GM18498 (cell line): ENCODE data around the gene EFHD1.
"Not testable (repeated sequence)": the region's sequence is repeated elsewhere in the genome, so short reads cannot be mapped to it uniquely, and the experiment has no call there.

Experiments
- ATAC-seq: cut with Tn5 transposase; IDR thresholded peaks from one replicate; pipeline ENCODE4 v1.9.1; 2021; ENCODE audit warnings: mild to moderate bottlenecking, moderate library complexity; ENCODE audit not compliant: unreplicated experiment

Gene EFHD1

GRCh38 chr2:232645061-232645460 is 11.7 kb downstream of the EFHD1 start:
- ATAC-seq: no peak

GRCh38 chr2:232646726-232647125 is 13.3 kb downstream of the EFHD1 start:
- no peak for ATAC-seq

- no peak for ATAC-seq
Measured at GRCh38 chr2:232647261-232647660, 13.9 kb downstream of the EFHD1 start.

GRCh38 chr2:232649033-232649432 is 15.6 kb downstream of the EFHD1 start:
- no peak for ATAC-seq

GRCh38 chr2:232652505-232652851 is 19.1 kb downstream of the EFHD1 start:
- ATAC-seq: no peak

GRCh38 chr2:232653441-232653840 is 20.0 kb downstream of the EFHD1 start:
- no peak for ATAC-seq

- no peak for ATAC-seq
Measured at GRCh38 chr2:232655392-232655791, 22.0 kb downstream of the EFHD1 start.

GRCh38 chr2:232658217-232658785 is 24.9 kb downstream of the EFHD1 start:
- no peak for ATAC-seq

GRCh38 chr2:232659359-232659758 is 26.0 kb downstream of the EFHD1 start:
- no peak for ATAC-seq

- ATAC-seq: no peak
Measured at GRCh38 chr2:232662486-232663260, 29.3 kb downstream of the EFHD1 start.

GRCh38 chr2:232666051-232666805 is 32.8 kb downstream of the EFHD1 start:
- ATAC-seq: no peak

- no peak for ATAC-seq
Measured at GRCh38 chr2:232667989-232668583, 34.7 kb downstream of the EFHD1 start.

- no peak for ATAC-seq
Measured at GRCh38 chr2:232668805-232669444, 35.5 kb downstream of the EFHD1 start.

GRCh38 chr2:232672588-232672987 is 39.2 kb downstream of the EFHD1 start:
- no peak for ATAC-seq

GRCh38 chr2:232674491-232674890 is 41.1 kb downstream of the EFHD1 start:
- ATAC-seq: no peak

GRCh38 chr2:232675381-232675780 is 42.0 kb downstream of the EFHD1 start:
- no peak for ATAC-seq

- no peak for ATAC-seq
Measured at GRCh38 chr2:232680006-232680405, 46.6 kb downstream of the EFHD1 start.

GRCh38 chr2:232681527-232681926 is 48.1 kb downstream of the EFHD1 start:
- ATAC-seq: no peak

- ATAC-seq: no peak
Measured at GRCh38 chr2:232683368-232683767, 50.0 kb downstream of the EFHD1 start.

- not testable (repeated sequence) for ATAC-seq
Measured at GRCh38 chr2:232685391-232685790, 52.0 kb downstream of the EFHD1 start.
